NCI-H2196 (cell line): ENCODE results near the gene BPIFB3.

Experiments
- DNase-seq: peaks from one replicate; lab custom pipeline; 2025; ENCODE audit not compliant: unreplicated experiment; lab: John Stamatoyannopoulos, UW

Gene BPIFB3

DNA sequence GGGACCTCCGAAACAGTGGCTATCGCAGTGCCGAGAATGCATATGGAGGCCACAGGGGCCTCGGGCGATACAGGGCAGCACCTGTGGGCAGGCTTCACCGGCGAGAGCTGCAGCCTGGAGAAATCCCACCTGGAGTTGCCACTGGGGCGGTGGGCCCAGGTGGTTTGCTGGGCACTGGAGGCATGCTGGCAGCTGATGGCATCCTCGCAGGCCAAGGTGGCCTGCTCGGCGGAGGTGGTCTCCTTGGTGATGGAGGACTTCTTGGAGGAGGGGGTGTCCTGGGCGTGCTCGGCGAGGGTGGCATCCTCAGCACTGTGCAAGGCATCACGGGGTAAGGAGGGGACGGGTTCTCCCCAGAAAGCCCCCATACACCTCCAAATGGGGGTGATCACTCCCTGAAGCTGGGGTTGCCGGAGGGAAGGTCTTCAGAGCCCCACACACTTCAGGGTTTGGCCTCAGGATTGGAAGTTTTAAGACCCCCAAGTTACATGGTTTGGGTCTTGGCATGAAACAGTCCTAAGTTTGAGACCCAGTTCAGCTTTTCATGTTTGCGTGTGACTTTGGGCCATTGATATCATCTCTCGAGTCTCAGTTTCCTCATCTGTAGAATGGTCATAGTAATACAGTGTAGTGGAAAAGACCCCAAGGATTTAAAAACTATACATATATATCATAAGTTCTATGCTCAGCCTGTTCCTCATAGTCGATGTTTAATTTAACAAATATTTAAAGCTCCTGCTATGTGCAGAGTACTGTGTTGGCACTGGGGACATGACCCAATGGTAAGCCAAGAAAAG, 30.0 kb downstream of the BPIFB3 start:
- no peak for DNase-seq

DNA sequence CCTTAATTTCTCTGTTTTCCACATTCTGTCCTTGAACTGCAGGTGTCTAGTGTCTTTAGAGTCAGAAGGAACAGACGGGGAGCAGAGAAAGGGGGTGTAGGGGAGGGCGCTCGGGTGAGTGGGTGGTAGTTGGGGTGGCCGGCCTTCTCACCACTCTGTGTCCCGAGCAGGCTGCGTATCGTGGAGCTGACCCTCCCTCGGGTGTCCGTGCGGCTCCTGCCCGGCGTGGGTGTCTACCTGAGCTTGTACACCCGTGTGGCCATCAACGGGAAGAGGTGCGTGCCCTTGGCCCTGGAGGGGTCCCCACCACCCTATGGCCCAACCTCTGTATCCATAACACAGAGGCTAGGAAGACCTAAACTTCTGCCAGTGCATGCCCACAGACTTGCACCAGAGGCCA, 31.0 kb downstream of the BPIFB3 start:
- no peak for DNase-seq

GRCh38 chr20:33086052-33086722, 32.5 kb downstream of the BPIFB3 start:
- no peak for DNase-seq

DNA sequence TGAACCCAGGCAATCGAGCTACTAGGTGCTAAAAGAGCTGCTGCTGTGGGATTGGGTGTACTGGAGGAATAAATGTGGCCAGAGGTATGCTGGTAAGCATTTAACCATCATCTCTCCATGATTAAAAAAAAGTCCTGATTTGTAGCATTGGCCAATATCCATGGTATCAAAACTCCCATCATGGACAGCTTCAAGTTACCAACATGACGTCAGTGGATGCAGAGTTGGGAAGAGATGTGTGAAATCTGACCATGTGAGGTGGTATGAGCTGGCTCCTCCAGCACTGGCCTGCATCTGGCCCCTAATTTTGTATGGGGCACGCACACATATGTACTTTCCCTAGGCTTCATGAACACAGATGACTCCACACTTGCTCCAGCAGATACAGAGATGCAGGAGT, 37.4 kb downstream of the BPIFB3 start:
- DNase-seq, result no peak

- DNase-seq, result no peak
These were observed 38.0 kb downstream of the BPIFB3 start for GRCh38 chr20:33091693-33092092.

DNA sequence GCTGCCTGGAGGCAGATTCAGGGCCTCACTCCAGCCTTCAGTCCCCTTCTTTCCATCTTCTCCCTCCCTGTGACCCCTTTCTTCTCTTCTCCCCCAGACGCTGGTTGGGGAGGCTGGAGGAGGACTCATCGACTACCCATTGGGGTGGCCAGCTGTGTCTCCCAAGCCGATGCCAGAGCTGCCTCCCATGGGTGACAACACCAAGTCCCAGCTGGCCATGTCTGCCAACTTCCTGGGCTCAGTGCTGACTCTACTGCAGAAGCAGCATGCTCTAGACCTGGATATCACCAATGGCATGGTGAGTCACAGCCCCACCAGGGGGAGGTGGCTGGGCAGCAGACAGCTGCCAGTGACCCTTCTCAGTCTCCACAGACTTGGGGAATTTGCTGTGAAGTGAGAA, 38.7 kb downstream of the BPIFB3 start:
- DNase-seq, result no peak

DNA sequence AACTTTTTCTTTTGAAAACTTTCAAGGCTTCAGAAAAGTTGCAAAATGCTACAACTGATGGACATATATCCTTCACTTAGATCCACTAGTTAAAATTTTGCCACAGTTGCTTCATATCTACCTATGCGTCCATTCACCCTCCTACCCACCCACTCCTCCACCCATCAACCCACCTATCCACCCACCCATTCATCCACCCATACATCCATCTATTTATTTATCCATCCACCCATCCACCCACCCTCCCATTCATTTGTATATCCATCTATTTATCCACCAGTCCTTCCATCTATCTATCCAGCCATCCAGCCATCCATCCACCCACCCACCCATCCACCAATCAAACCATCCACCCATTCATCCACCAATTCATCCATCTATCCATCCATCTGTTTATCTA, 39.4 kb downstream of the BPIFB3 start:
- DNase-seq, result no peak

GRCh38 chr20:33093582-33093981, 39.9 kb downstream of the BPIFB3 start:
- DNase-seq, result no peak

DNA sequence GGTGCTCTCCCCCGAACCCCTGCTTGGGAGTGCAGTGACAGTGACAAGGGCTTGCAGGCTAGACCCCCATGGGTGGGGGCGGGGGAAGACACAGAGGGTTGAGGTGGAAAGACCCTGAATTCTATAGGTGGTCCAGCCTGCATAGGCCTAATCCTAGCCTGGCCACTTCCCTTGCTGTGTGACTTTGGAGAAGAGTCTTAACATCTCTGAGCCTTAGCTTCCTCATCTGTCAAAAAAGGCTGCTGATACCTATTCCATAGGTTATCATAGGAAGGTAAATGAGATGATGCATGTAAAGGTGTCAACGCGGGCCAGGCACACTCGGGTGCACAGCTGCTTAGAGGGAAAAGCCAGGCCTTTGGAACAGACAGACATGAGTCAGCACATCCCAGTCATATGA, 41.5 kb downstream of the BPIFB3 start:
- no peak for DNase-seq

DNA sequence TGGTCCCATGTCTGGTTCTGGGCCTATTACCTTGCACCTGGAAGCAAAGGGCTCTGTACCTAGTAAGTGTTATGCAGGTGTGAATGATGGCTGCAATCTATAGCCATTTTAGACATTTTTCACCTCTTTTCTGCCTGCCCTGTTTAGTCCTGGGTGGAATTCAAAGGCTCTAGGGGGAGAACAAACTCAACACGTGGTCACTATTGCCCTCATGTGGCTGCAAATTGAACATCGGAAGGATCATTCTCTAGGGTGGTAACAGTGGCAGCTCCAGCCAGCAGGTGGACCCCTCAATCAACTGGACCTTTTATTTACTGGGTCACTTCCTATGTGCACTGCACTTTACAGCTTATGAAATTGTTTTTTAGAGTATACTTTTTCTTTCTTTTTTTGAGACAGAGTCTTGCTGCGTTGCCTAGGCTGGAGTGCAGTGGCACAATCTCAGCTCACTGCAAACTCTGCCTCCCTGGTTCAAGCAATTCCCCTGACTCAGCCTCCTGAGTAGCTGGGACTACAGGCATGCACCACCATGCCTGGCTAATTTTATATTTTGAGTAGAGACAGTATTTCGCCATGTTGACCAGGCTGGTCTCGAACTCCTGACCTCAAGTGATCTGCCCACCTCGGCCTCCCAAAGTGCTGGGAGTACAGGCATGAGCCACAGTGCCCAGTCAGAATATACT, 42.3 kb downstream of the BPIFB3 start:
- DNase-seq, result peak; percentile 69

GRCh38 chr20:33097001-33097400, 43.3 kb downstream of the BPIFB3 start:
- no peak for DNase-seq

- DNase-seq, result no peak
These were observed 46.3 kb downstream of the BPIFB3 start for GRCh38 chr20:33099843-33100538.

DNA sequence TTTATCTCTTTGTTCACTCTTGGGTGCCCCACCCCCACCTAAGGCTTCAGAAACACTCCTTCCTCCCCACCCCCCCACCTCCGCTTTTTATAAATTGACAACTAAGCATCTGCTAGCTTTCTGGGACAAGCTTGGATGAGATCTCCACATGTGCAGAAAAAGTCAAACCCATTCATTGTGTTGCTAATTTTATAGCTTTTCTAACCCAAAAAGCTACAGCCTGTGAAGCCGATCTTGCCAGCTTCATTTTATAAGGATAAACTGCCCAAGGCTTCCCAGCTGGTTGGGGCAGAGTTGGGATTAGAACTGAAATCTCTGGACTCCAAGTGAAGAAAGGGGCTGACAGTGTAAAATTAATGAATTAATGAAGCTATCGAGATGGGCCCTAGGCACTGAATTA, 49.9 kb downstream of the BPIFB3 start:
- DNase-seq, result no peak

DNA sequence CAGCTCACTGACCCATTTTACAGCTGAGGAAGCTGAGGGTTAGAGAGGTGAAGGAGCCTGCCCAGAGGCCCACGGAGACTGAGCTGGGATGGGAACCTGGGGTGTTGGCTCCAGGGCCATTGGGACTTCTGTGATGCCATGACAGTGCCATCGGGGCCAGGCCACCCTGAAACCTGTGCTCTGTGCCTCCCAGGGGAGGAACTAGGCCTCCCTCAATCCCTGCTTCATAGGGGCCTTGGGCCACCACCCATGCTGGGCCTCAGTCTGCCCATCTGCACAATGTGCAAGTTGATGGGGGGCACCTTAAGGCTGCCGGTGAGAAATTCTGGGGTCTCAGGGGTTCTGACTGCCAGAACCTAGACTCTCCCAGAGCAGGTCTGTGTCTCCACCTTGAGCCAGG, 50.6 kb downstream of the BPIFB3 start:
- DNase-seq, result no peak

- DNase-seq, result no peak
These were observed 51.7 kb downstream of the BPIFB3 start for GRCh38 chr20:33105316-33105924.

DNA sequence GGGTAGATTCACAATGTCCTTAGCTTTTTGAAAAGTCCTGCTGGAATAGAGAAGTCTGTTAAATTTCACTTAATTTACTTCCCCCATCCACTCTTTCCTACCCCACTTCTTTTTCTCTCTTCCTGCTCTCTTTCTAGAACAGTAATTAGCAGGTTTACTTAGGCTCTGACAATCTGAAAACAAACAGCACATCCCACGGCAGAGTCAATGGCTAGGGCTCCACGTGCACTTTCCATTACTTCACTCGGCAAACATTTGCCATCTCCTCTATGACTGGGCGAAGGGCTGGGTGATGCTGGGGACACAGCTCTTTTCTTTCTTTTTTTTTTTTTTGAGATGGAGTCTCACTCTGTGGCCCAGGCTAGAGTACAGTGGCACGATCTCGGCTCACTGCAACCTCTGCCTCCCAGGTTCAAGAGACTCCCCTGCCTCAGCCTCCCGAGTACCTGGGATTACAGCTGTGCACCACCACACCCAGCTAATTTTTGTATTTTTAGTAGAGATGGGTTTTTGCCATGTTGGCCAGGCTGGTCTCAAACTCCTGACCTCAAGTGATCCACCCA, 52.4 kb downstream of the BPIFB3 start:
- DNase-seq, result peak; percentile 60

GRCh38 chr20:33108661-33109060, 55.0 kb downstream of the BPIFB3 start:
- no peak for DNase-seq

GRCh38 chr20:33110147-33110825, 56.6 kb downstream of the BPIFB3 start:
- DNase-seq, result no peak

- DNase-seq, result no peak
These were observed 57.6 kb downstream of the BPIFB3 start for GRCh38 chr20:33111306-33111705.
